ENCODE results near the gene NKD1.
"Not testable (repeated sequence)": the region's sequence is repeated elsewhere in the genome, so short reads cannot be mapped to it uniquely, and the experiment has no call there.

The NKD1 gene

GRCh38 chr16:50520451-50521245 lies 27.5 kb upstream of the NKD1 start:
- peak; percentile 81 for DNase-seq

DNA sequence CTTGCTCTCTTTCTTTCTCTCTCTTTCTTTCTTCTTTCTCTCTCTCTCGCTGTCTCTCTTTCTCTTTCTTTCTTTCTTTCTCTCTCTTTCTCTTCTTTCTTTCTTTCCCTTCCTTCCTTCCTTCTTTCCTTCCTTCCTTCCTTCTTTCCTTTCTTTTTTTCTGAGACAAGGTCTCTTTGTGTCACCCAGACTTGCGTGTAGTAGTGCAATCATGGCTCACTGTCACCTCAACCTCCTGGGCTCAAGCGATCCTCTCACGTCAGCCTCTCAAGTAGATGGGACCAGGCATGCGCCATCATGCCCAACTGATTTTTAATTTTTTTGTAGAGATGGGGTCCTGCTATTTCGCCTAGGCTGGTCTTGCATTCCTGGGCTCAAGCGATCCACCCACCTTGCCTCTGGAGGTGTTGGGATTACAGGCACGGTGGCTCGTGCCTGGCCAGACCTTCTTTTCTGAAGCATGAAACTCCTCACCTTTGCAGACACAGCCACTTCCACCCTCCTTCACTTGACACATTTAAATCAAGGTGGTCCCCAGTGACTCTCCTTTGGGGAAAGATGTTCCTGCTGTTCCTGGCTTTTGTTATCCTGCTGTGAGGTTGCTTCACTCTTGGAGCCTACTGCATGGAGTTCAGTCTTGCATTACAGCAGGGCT lies 26.8 kb upstream of the NKD1 start:
- DNase-seq = peak; percentile 38

GRCh38 chr16:50522324-50522723 lies 25.9 kb upstream of the NKD1 start:
- peak; percentile 10 for DNase-seq

DNA sequence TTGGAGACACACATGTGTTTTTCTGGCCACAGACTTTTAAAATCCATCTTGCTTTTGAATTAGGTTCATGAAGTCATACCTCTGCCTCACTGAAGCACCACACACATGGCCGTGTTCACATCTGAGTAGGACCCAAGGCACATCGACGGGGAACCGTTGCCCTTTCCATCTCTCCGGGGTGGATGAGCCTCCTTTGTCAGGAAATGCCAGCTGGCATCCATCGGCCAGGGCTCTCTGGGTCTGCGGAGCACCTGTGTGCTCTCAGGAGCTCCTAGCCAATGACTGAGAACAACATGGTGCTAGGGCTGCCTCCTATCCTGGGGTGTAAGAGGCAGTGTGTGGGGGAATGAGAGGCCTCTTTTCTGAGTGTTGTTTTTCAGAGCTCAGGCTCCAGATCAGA lies 24.5 kb upstream of the NKD1 start:
- peak; percentile 30 for DNase-seq

DNA sequence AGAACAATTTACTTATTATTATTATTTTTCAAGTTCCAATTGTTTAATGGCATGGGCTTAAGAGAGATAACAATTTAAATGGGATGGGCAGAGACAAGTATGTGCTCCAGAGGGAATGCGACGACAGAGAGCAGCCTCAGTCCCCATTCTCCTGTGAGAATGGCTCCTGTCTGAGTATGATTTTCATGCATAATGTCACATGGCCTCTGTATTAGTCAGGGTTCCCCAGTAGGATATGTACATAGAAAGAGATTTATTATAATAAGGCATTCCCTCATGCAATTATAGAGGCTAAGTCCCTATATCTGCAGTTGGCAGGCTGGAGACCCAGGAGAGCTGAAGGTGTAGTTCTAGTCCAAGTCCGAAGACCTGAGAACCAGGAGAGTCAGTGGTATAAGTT lies 22.9 kb upstream of the NKD1 start:
- no peak for DNase-seq

- DNase-seq = peak; percentile 12
These were observed 22.5 kb upstream of the NKD1 start for GRCh38 chr16:50525716-50526115.

- DNase-seq = peak; percentile 37
These were observed 21.9 kb upstream of the NKD1 start for GRCh38 chr16:50526249-50526648.

GRCh38 chr16:50526796-50527195 lies 21.4 kb upstream of the NKD1 start:
- DNase-seq = peak; percentile 28

DNA sequence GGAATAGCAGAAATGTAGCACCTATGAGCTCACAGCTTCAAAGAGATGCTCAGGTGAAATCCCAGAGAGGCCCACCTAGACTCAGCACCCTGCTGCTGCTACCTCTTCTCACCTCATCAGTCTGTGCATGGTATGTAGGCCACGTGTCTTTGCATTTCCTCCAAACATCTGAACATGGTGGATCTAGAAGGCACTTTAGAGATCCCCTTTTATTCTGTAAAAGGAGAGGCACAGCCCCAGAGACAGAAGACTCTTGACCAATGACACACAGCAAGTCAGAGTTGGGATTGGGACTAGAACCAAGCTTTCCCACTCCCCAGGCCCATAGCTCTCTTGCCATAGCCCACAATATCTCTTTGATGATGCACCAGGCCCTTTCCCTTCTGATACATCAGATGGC lies 19.4 kb upstream of the NKD1 start:
- DNase-seq = no peak

DNA sequence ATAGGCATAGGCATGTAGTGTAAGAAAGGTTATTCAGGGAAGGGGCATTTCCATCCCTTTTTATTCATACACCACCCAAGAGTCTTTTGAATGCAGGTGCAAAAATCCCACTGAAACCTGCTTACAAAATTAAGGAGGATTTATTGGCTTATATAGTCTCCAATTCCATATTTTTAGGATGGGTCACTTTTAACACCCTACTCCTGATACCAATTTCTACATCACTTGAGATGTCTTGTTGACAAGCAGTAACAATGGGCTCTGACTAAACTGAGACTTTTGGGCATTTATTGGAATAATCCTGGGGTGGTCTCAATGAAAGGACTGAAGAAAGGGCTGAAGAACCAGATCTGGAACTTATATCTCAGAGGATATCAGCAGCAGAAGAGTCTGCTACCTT lies 18.9 kb upstream of the NKD1 start:
- DNase-seq = no peak

- peak; percentile 49 for DNase-seq
These were observed 17.6 kb upstream of the NKD1 start for GRCh38 chr16:50530277-50531236.

- DNase-seq = peak; percentile 22
These were observed 16.8 kb upstream of the NKD1 start for GRCh38 chr16:50531359-50531758.

DNA sequence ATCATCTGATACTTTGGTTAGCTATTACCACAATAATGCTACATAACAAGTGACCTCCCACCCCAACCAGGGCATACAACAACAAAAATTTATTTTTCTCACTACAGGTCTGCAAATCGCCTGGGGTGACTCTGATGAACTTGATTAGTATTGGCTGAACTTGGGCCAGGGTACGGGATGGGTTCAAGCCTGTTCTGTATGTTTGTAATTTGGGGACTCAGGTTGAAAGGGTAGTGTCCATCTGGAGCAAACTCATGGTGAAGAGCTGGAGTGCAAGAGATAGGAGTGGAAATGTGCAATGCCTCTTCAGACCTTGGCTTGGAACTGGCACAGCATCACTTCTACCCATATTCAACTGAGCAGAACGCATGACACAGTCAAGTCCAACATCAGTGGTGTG lies 16.3 kb upstream of the NKD1 start:
- DNase-seq = no peak

DNA sequence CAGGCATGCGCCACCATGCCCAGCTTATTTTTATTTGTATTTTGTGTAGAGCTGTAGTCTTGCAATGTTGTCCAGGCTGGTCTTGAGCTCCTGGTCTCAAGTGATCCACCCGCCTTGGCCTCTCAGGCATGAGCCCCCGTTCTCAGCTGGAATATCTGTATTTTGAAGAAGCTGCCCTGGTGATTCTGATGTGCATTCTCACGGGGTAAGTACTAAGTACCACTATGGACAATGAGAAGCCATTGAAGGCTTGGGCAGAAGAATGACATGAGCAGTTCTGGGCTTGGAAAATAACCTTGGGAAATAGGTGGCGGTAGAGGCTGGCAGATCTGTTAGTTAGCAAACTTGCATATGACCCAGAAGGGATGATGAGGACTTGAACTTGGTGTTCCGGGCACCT lies 15.6 kb upstream of the NKD1 start:
- DNase-seq = no peak

DNA sequence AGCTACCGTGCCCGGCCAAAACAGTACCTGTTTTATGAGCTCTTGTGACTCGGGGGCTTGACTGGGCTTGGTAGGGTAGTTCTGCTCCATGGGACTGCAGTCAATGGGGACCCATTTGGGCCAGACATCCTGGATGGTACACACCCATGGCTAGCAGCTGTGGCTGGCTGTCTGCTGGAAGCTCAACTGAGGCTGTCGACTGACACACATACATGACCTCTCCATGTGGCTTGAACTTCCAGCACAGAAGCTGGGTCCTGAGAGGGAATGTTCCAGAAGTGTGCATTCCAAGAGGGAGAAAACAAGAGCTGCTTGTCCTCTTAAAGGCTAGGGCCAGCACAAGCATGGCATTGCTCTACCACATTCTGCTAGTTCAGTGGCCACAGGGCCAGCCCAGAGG lies 14.9 kb upstream of the NKD1 start:
- DNase-seq = peak; percentile 23

- peak; percentile 12 for DNase-seq
These were observed 14.1 kb upstream of the NKD1 start for GRCh38 chr16:50534091-50534490.

DNA sequence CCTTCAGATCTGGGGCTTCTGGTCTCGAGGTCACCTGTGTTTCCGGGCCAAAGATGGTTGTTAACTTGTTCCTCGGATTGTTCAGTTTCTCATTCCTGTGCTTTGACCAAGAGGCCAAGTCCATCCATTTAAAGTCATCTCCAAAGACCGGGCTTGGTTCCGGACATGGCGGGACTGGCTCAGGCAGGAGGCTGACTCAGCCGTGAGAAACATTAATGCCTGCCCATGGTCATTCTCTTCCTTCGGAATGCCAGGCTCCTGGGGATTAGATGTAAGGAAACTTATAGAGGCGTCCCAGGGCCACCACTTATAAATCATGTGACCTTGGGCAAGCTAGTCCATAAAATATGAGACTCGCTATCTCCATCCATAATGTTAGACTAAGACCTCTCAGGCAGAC lies 13.6 kb upstream of the NKD1 start:
- peak; percentile 7 for DNase-seq

DNA sequence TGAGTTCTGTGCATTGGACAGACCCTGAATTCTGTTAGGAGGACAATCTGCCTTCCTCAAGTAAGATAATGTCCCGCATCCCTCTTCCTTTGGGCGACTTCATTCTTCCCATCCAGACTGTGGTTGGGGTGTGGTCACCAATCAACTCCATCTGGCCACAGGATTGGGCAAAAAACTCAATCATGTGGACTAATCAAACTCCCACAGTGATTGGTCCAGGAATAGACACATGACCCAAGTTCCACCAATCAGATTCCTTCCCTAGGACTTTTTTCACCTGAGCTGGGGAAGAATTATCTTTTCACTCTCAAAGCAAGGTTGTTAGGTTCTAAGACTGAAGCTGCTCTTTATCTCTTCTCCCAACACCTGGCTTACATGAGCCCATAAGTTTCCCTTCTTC lies 13.2 kb upstream of the NKD1 start:
- peak; percentile 11 for DNase-seq

DNA sequence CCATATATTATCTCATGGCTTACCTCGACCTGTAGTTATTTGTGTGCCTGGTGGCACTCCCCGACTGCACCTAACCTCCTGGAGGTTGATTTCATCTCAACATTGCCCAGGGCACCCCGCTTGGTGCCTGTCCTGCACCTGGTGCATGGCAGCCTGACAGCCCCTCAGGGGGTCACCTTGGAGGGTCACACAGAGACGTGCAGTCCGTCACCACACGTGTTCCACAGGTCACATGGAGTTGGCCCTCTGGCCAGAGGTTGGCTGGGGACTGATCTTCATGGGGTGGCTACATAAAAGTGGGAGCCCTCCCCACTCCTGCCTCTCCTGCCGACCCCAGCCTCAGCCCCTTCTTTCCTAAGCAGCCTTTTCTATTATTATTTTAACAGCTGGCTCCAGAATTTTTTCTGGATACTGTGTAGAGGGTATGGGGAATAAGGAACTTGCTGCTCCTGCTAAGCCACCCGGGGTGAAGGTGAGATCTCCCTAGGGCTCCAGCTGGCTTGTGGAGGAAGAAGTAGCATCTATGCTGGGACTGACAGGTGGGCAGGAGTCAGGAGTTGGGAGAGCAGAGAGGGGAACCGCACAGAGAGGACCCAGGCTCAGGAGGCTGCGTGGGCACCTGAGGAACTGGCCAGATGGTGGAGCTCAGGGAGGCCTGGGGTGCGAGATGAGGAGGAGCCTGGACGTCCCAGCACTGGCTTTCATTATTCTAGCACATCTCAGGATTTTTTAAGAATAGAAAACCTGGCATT lies 12.5 kb upstream of the NKD1 start:
- peak; percentile 25 for DNase-seq

GRCh38 chr16:50536258-50536645 lies 11.9 kb upstream of the NKD1 start:
- DNase-seq = not testable (repeated sequence)

- DNase-seq = peak; percentile 26
These were observed 10.5 kb upstream of the NKD1 start for GRCh38 chr16:50537533-50538290.
